Chondrocyte (in vitro differentiated cells): ENCODE measurements around the gene CRACDL. TPM values are rescaled to one million over a fixed set of nuclear protein-coding genes. Genes with fewer than 3 reads are reported as not detected.
A peak's percentile ranks its signal among the peaks of the same experiment; 100 is the strongest.

Experiments used
- DNase-seq: peaks from one replicate; pipeline ENCODE4 v3.0.0; 2021; ENCODE audit warnings: mixed read lengths, low spot score
- H3K27ac Mint-ChIP-seq: one replicate; pipeline ENCODE4 v1.8.0; 2021; ENCODE audit warnings: mild to moderate bottlenecking, moderate library complexity, mixed read lengths; ENCODE audit not compliant: unreplicated experiment
- H3K27me3 Mint-ChIP-seq: 2 replicates; pipeline ENCODE4 v1.8.0; 2021; ENCODE audit warnings: low read depth, mixed read lengths
- H3K36me3 Mint-ChIP-seq: 2 replicates; pipeline ENCODE4 v1.8.0; 2021; ENCODE audit warnings: low read depth, mixed read lengths
- H3K4me1 Mint-ChIP-seq: 2 replicates; pipeline ENCODE4 v1.8.0; 2021; ENCODE audit warnings: low read depth, mild to moderate bottlenecking, mixed read lengths
- H3K4me3 Mint-ChIP-seq: one replicate; pipeline ENCODE4 v1.8.0; 2021; ENCODE audit warnings: mild to moderate bottlenecking, moderate library complexity, mixed read lengths; ENCODE audit not compliant: unreplicated experiment
- H3K9me3 Mint-ChIP-seq: 2 replicates; pipeline ENCODE4 v1.8.0; 2021; ENCODE audit warnings: low read depth, mixed read lengths
- CTCF ChIP-seq: fragments of 200-600 bp; sonication (generic); IDR thresholded peaks from 2 replicates; pipeline ENCODE4 v1.5.0; 2021; ENCODE audit warnings: antibody characterized with exemption, mild to moderate bottlenecking, moderate library complexity
- total RNA-seq: library from RNA; stranded (reverse); gene quantifications from 3 replicates; pipeline ENCODE4 v1.2.1, GENCODE V29; 2021

The CRACDL gene
- total RNA-seq, 1 donor from 2014 or later: 17.0 TPM

- TF ChIP-seq CTCF: no peak
- Mint-ChIP-seq H3K27ac (no peak overlapping the region), H3K27me3 (peaks cover 7% of the 10 kb centered on the region), H3K4me1 (peaks cover 6% of the 10 kb centered on the region), H3K9me3 (no peaks in the 10 kb centered on the region), H3K4me3 (peak overlapping the region; percentile 67), H3K36me3 (peaks cover 15% of the 10 kb centered on the region)
- no peak for DNase-seq
Measured at GRCh38 chr2:98823196-98824170, 112.5 kb downstream of the CRACDL start.

GRCh38 chr2:98822301-98823164, 113.5 kb downstream of the CRACDL start:
- Mint-ChIP-seq H3K36me3 (peaks cover 18% of the 10 kb centered on the region), H3K4me3 (peak overlapping the region; percentile 56), H3K4me1 (peaks cover 6% of the 10 kb centered on the region), H3K27me3 (peaks cover 8% of the 10 kb centered on the region), H3K9me3 (no peaks in the 10 kb centered on the region), H3K27ac (no peak overlapping the region)
- TF ChIP-seq CTCF: peak; percentile 72
- DNase-seq: no peak

GRCh38 chr2:98821629-98822135, 114.3 kb downstream of the CRACDL start:
- no peak for TF ChIP-seq CTCF
- Mint-ChIP-seq H3K27ac (no peak overlapping the region), H3K4me3 (no peak overlapping the region), H3K36me3 (peaks cover 22% of the 10 kb centered on the region), H3K9me3 (no peaks in the 10 kb centered on the region), H3K27me3 (peaks cover 12% of the 10 kb centered on the region), H3K4me1 (peaks cover 6% of the 10 kb centered on the region)
- no peak for DNase-seq

GRCh38 chr2:98819231-98819766, 116.7 kb downstream of the CRACDL start:
- Mint-ChIP-seq H3K4me3 (no peak overlapping the region), H3K4me1 (peaks cover 6% of the 10 kb centered on the region), H3K36me3 (peaks cover 18% of the 10 kb centered on the region), H3K27me3 (peaks cover 18% of the 10 kb centered on the region), H3K9me3 (no peaks in the 10 kb centered on the region), H3K27ac (no peak overlapping the region)
- TF ChIP-seq CTCF: no peak
- no peak for DNase-seq

- H3K27me3 Mint-ChIP-seq: peaks cover 16% of the 10 kb centered on the region
Measured at GRCh38 chr2:98818164-98818563, 117.9 kb downstream of the CRACDL start.

More at GRCh38 chr2:98818164-98818563, 117.9 kb downstream of the CRACDL start:
- peaks cover 18% of the 10 kb centered on the region for H3K36me3 Mint-ChIP-seq
- H3K9me3 Mint-ChIP-seq: no peaks in the 10 kb centered on the region
- no peaks in the 10 kb centered on the region for H3K4me1 Mint-ChIP-seq
- no peak overlapping the region for H3K4me3 Mint-ChIP-seq
- no peak overlapping the region for H3K27ac Mint-ChIP-seq
- no peak for TF ChIP-seq CTCF
- DNase-seq: no peak
